ENCODE results near the gene ARPC5L.

ARPC5L gene

DNA sequence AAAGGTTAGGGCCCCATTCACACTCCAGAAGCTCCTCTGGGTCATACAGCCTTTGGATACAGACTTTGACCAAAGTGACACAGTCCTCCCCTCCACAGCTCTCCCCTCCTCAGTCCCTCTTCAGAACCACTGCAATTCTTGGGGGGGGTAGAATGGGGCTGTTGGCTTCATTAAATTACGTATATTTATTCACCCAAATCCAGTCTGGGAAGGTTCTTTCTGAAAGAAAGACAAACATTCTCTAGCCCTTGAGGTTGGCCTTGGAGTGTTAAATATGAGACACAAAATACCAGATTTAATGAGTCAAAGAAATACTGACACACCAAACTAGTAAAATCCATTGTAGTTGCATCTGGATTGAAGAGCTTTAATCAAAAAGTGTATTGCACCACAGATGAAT, 16.1 kb downstream of the ARPC5L start:
- no peak for DNase-seq (ENCODE audit: insufficient read length, low spot score)
- FAIRE-seq = no peak
- TF ChIP-seq, protein P1, sequence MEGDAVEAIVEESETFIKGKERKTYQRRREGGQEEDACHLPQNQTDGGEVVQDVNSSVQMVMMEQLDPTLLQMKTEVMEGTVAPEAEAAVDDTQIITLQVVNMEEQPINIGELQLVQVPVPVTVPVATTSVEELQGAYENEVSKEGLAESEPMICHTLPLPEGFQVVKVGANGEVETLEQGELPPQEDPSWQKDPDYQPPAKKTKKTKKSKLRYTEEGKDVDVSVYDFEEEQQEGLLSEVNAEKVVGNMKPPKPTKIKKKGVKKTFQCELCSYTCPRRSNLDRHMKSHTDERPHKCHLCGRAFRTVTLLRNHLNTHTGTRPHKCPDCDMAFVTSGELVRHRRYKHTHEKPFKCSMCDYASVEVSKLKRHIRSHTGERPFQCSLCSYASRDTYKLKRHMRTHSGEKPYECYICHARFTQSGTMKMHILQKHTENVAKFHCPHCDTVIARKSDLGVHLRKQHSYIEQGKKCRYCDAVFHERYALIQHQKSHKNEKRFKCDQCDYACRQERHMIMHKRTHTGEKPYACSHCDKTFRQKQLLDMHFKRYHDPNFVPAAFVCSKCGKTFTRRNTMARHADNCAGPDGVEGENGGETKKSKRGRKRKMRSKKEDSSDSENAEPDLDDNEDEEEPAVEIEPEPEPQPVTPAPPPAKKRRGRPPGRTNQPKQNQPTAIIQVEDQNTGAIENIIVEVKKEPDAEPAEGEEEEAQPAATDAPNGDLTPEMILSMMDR (IDR thresholded peaks at IDR 0.05; ENCODE audit: insufficient read depth, missing control alignments) = no peak

DNA sequence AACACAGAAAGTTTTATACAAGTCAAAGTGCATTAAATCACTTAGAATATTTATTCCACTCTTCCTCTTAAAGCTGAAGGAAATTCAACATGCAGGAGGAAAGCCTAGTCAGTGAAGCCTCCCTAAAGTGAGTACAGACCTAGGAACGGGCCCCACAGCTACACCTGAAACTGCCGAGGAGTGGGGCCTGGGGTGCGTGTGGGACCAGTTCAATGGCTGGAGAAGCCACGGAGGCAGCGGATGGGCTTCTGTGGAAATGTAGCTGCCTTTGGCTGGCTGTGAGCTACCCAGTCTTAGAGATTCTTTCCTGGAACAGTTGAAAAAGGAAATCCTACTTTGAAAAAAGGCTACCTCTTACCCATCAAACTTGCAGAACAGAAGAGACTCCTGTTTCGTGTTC, 16.6 kb downstream of the ARPC5L start:
- no peak for FAIRE-seq
- DNase-seq (ENCODE audit: insufficient read length, low spot score) = no peak
- TF ChIP-seq, protein P1 (IDR thresholded peaks at IDR 0.05; ENCODE audit: insufficient read depth, missing control alignments) = no peak

DNA sequence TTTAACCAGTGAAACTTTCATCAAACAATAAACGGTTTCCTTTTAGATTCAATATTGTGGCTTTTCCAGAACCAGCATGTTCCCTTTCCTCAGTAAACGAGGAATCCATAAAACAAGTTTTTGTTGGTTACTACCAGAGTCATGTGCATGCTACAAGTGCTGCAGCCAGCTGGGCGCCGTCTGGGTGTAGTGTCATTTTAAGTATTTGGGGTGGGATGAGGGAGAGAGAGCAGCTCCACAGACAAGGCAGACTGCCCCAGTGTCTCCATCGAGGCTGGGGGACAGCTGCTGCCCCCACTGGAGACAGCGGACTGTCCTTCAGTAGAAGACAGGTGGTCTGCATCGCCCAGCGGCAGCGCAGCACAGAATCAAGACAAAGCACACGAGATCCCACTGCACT, 17.3 kb downstream of the ARPC5L start:
- DNase-seq (ENCODE audit: insufficient read length, low spot score) (no peak), FAIRE-seq (no peak)
- TF ChIP-seq, protein P1 (IDR thresholded peaks at IDR 0.05; ENCODE audit: insufficient read depth, missing control alignments) = no peak

DNA sequence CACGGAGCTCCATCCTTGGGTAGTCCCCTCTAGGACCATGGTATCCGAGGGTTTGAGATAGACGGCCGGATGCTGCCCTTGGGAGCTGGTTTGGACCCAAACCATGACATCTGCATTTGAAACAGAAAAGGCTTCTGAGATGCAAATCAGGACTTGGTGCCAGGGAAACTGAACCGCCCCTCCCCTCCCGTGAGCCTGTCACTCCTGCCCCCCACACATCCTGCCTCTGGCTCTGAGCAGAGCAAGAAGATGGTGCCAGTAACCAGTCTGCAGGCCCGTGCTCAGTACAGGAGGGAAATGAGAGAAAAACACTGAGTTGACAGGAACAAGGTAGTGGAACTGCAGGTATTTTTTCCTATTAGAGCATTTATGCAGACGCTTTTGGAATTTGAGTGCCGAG, 18.6 kb downstream of the ARPC5L start:
- FAIRE-seq = no peak
- DNase-seq (ENCODE audit: insufficient read length, low spot score) = no peak
- TF ChIP-seq, protein P1 (IDR thresholded peaks at IDR 0.05; ENCODE audit: insufficient read depth, missing control alignments) = no peak

DNA sequence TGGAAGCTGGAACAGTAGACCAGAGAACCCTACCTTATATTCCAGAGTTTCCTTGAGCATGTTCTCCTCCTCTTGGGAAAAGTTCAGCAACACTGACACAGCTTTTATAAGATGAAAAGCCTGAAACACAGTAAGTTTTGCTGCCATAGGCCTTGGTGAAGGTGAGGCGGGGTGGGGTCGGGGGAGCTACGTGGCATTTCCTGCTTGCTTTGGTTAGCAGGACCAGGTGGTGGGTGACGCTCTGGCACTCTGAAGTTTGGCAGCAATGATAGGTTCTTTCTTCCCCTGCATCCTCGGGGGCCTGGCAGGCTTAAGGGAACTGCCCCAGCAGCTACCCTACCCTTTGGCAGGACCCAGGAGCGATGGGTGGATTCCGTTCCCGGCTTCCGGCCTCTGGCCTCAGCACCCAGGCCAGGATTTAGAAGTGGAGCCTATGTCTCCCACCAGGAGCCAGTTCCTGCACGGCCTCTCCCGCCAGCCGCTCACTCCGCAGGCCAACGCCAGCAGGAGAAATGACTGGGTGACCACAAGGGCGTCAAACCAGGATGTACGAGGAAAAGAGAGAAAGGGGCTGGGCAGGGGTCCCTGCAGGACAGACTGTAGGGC, 19.3 kb downstream of the ARPC5L start:
- TF ChIP-seq, protein P1 (IDR thresholded peaks at IDR 0.05; ENCODE audit: insufficient read depth, missing control alignments) = no peak
- DNase-seq (ENCODE audit: insufficient read length, low spot score) (no peak), FAIRE-seq (no peak)

DNA sequence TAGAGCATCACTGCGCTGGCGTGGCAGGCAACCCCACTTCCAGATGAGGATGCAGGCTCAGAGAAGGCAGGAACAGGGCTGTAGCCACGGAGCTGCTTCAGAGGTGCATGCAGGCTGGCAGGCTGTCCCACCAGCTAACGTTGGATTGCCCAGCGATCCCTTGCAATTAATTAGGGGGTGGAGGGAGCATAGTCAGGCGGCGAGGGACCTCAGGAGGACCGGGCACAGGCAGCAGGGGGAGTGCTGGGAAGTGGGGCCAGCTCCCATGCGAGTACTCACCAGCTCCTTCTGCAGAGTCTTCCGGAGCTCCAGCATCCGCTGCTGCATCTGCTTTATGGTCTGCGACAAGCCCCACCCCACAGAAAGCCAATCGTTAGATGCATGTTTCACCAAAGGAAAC, 20.3 kb downstream of the ARPC5L start:
- DNase-seq (ENCODE audit: insufficient read length, low spot score) (no peak), FAIRE-seq (no peak)
- TF ChIP-seq, protein P1 (IDR thresholded peaks at IDR 0.05; ENCODE audit: insufficient read depth, missing control alignments) = no peak

DNA sequence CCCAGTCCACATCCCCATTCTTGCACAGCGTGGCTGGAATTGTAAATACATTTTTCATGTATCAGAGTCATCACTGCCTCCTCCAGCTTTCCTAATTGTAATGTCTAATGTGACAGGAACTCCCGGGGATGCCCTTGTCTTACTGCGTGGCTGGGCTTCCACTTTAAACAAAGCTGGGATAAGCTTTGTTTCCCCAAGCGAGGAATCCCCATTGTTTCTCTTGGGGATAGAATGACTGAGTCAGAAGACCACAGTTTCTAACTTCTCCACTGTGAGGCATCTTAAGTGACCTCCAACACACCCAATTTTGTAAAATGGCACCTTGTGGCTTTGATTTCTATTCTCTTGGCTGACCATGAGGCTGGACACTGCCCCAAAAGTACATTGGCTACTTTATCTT, 22.4 kb downstream of the ARPC5L start:
- no peak for FAIRE-seq
- TF ChIP-seq, protein P1 (IDR thresholded peaks at IDR 0.05; ENCODE audit: insufficient read depth, missing control alignments) = no peak
- DNase-seq (ENCODE audit: insufficient read length, low spot score) = no peak

Measured in D721Med (cell line).